ELF-1 (cell line): ENCODE measurements around the gene GALNS.
"Not testable (repeated sequence)": the region's sequence is repeated elsewhere in the genome, so short reads cannot be mapped to it uniquely, and the experiment has no call there.

Experiments
- DNase-seq: peaks from one replicate; pipeline ENCODE4 v3.0.0-alpha.2; 2016; ENCODE audit warnings: low read depth, low spot score

The GALNS gene

GRCh38 chr16:88889702-88890352 lies 33.1 kb upstream of the GALNS start:
- not testable (repeated sequence) for DNase-seq

- no peak for DNase-seq
Measured at GRCh38 chr16:88888461-88889387, 32.0 kb upstream of the GALNS start.

- DNase-seq: no peak
Measured at GRCh38 chr16:88888057-88888456, 31.3 kb upstream of the GALNS start.

- no peak for DNase-seq
Measured at GRCh38 chr16:88886845-88887521, 30.2 kb upstream of the GALNS start.

- DNase-seq: no peak
Measured at GRCh38 chr16:88886420-88886844, 29.7 kb upstream of the GALNS start.

- no peak for DNase-seq
Measured at GRCh38 chr16:88885693-88886280, 29.0 kb upstream of the GALNS start.

- DNase-seq: no peak
Measured at GRCh38 chr16:88884569-88885271, 28.0 kb upstream of the GALNS start.

GRCh38 chr16:88883946-88884345 lies 27.2 kb upstream of the GALNS start:
- DNase-seq: no peak

GRCh38 chr16:88883117-88883895 lies 26.6 kb upstream of the GALNS start:
- DNase-seq: no peak

- DNase-seq: no peak
Measured at GRCh38 chr16:88882358-88883030, 25.7 kb upstream of the GALNS start.

GRCh38 chr16:88881675-88882357 lies 25.1 kb upstream of the GALNS start:
- no peak for DNase-seq

- peak; percentile 40 for DNase-seq
Measured at GRCh38 chr16:88881007-88881615, 24.4 kb upstream of the GALNS start.

- no peak for DNase-seq
Measured at GRCh38 chr16:88880226-88881006, 23.7 kb upstream of the GALNS start.

- DNase-seq: no peak
Measured at GRCh38 chr16:88879788-88880055, 23.0 kb upstream of the GALNS start.

- no peak for DNase-seq
Measured at GRCh38 chr16:88878967-88879787, 22.4 kb upstream of the GALNS start.

GRCh38 chr16:88878356-88878755 lies 21.6 kb upstream of the GALNS start:
- DNase-seq: no peak

- DNase-seq: no peak
Measured at GRCh38 chr16:88877564-88878289, 21.0 kb upstream of the GALNS start.
